GM13977 (cell line): ENCODE measurements around the gene RAB15.

Source experiments
- DNase-seq: peaks from one replicate; pipeline ENCODE4 v3.0.0; 2012; ENCODE audit warnings: low spot score
- CTCF ChIP-seq: IDR thresholded peaks from 2 replicates; pipeline ENCODE4 v1.5.1; 2012; ENCODE audit warnings: mild to moderate bottlenecking, control low read depth; ENCODE audit not compliant: insufficient read depth; ENCODE audit errors: extremely low read depth, missing control alignments
- in situ Hi-C: fragments of 300-500 bp; cut with MboI; formaldehyde crosslinking; loops from one replicate; pipeline ENCODE4 v1.12.0; 2022; ENCODE audit warnings: low sequenced_read_pairs, low pct_unique_long_range_greater_than_20kb, mixed read lengths, inconsistent platforms; ENCODE audit not compliant: unreplicated experiment

The RAB15 gene

GRCh38 chr14:64948612-64949210 lies 23.4 kb downstream of the RAB15 start:
- no peak for DNase-seq
- TF ChIP-seq CTCF, result no peak
- in situ Hi-C loops, result no loop called here

- DNase-seq, result no peak
- in situ Hi-C loops, result no loop called here
- TF ChIP-seq CTCF, result no peak
These were observed 24.2 kb downstream of the RAB15 start for GRCh38 chr14:64947710-64948611.

- DNase-seq, result no peak
- no peak for TF ChIP-seq CTCF
- in situ Hi-C loops, result no loop called here
These were observed 25.7 kb downstream of the RAB15 start for GRCh38 chr14:64946310-64947045.

GRCh38 chr14:64945431-64946178 lies 26.5 kb downstream of the RAB15 start:
- DNase-seq, result no peak
- TF ChIP-seq CTCF, result no peak

GRCh38 chr14:64944861-64945260 lies 27.3 kb downstream of the RAB15 start:
- DNase-seq, result no peak

More at GRCh38 chr14:64945431-64946178, 26.5 kb downstream of the RAB15 start:
- in situ Hi-C loops, result no loop called here

More at GRCh38 chr14:64944861-64945260, 27.3 kb downstream of the RAB15 start:
- TF ChIP-seq CTCF, result no peak
- in situ Hi-C loops, result no loop called here
